MM.1S (cell line): Measurements from ENCODE around the gene CYP19A1.

Experiments
- DNase-seq: peaks from one replicate; pipeline ENCODE4 v3.0.0-alpha.2; 2015
- H2AFZ ChIP-seq: fragments of 300-600 bp; sonication (generic); 2 replicates; pipeline ENCODE4 v1.6.0; 2016; ENCODE audit warnings: antibody characterized with exemption, low read length
- H3F3A ChIP-seq: fragments of 300-600 bp; sonication (generic); 2 replicates; pipeline ENCODE4 v1.6.1; 2016; ENCODE audit warnings: mild to moderate bottlenecking, antibody characterized with exemption, low read length, moderate library complexity, mixed read lengths; ENCODE audit not compliant: insufficient read depth
- H3K27ac ChIP-seq: fragments of 300-600 bp; sonication (generic); 2 replicates; pipeline ENCODE4 v1.5.1; 2016; ENCODE audit warnings: mild to moderate bottlenecking, low read length
- H3K27me3 ChIP-seq: fragments of 300-600 bp; sonication (generic); replicated peaks from 2 replicates; pipeline ENCODE4 v1.6.0; 2016; ENCODE audit warnings: low read length; ENCODE audit not compliant: insufficient read depth
- H3K36me3 ChIP-seq: fragments of 300-600 bp; sonication (generic); replicated peaks from 2 replicates; pipeline ENCODE4 v1.6.1; 2016; ENCODE audit warnings: mild to moderate bottlenecking, low read length, mixed read lengths; ENCODE audit not compliant: insufficient read depth
- H3K4me1 ChIP-seq: fragments of 300-600 bp; sonication (generic); 2 replicates; pipeline ENCODE4 v1.6.1; 2016; ENCODE audit warnings: low read length, mixed read lengths
- H3K4me2 ChIP-seq: fragments of 300-600 bp; sonication (generic); 2 replicates; pipeline ENCODE4 v1.6.0; 2016; ENCODE audit warnings: low read depth, low read length
- H3K4me3 ChIP-seq: fragments of 300-600 bp; sonication (generic); 2 replicates; pipeline ENCODE4 v1.5.1; 2016; ENCODE audit warnings: low read length, mixed read lengths
- H3K79me2 ChIP-seq: fragments of 300-600 bp; sonication (generic); 2 replicates; pipeline ENCODE4 v1.6.1; 2016; ENCODE audit warnings: mixed run types, low read length, mixed read lengths
- H3K9ac ChIP-seq: fragments of 300-600 bp; sonication (generic); 2 replicates; pipeline ENCODE4 v1.6.1; 2016; ENCODE audit warnings: low read length, mixed read lengths
- H3K9me2 ChIP-seq: fragments of 300-600 bp; sonication (generic); replicated peaks from 2 replicates; pipeline ENCODE4 v1.6.1; 2016; ENCODE audit warnings: mild to moderate bottlenecking, low read length, mixed read lengths; ENCODE audit not compliant: insufficient read depth
- H3K9me3 ChIP-seq: fragments of 300-600 bp; sonication (generic); replicated peaks from 2 replicates; pipeline ENCODE4 v1.6.1; 2016; ENCODE audit warnings: mild to moderate bottlenecking, low read length, mixed read lengths; ENCODE audit not compliant: insufficient read depth
- H4K20me1 ChIP-seq: fragments of 300-600 bp; sonication (generic); 2 replicates; pipeline ENCODE4 v1.6.1; 2016; ENCODE audit warnings: mild to moderate bottlenecking, low read length, moderate library complexity, mixed read lengths; ENCODE audit not compliant: insufficient read depth
- CTCF ChIP-seq: fragments of 300-600 bp; sonication (generic); IDR thresholded peaks from 2 replicates; pipeline ENCODE4 v1.5.1; 2016; ENCODE audit warnings: antibody characterized with exemption, low read length, mixed read lengths
- EZH2 ChIP-seq: fragments of 300-600 bp; sonication (generic); optimal IDR thresholded peaks from 2 replicates; pipeline ENCODE3; 2017; ENCODE audit warnings: low read depth, mild to moderate bottlenecking, antibody characterized with exemption, low read length, mixed read lengths
- EZH2phosphoT487 ChIP-seq: fragments of 300-600 bp; sonication (generic); IDR thresholded peaks from 2 replicates; pipeline ENCODE4 v1.6.1; 2018; ENCODE audit warnings: antibody characterized with exemption, low read length

Gene CYP19A1

GRCh38 chr15:51355096-51355495, 16.7 kb upstream of the CYP19A1 start:
- peaks cover 3% of the 10 kb centered on the region; the same call in 1 of the 2 replicates for H3K4me1 ChIP-seq
- H3K27ac ChIP-seq: no peak overlapping the region
- H3F3A ChIP-seq: no peaks in the 10 kb centered on the region
- DNase-seq: no peak
- H3K27me3 ChIP-seq: peaks cover 16% of the 10 kb centered on the region
- H2AFZ ChIP-seq: no peak overlapping the region
- H3K4me2 ChIP-seq: no peak overlapping the region
- H3K36me3 ChIP-seq: no peaks in the 10 kb centered on the region
- TF ChIP-seq CTCF (no peak), EZH2 (no peak), EZH2phosphoT487 (no peak)
- H3K4me3 ChIP-seq: no peak overlapping the region
- H3K79me2 ChIP-seq: no peaks in the 10 kb centered on the region
- H3K9me3 ChIP-seq: no peaks in the 10 kb centered on the region
- H4K20me1 ChIP-seq: no peaks in the 10 kb centered on the region
- no peak overlapping the region for H3K9ac ChIP-seq
- no peaks in the 10 kb centered on the region for H3K9me2 ChIP-seq

- Histone ChIP-seq H3K4me1 (peaks cover 12% of the 10 kb centered on the region), H3K27ac (no peak overlapping the region), H3K4me2 (no peak overlapping the region), H2AFZ (no peak overlapping the region), H3K36me3 (no peaks in the 10 kb centered on the region), H3K9ac (no peak overlapping the region), H3F3A (peaks cover 5% of the 10 kb centered on the region), H3K4me3 (no peak overlapping the region), H3K9me3 (no peaks in the 10 kb centered on the region), H3K9me2 (no peaks in the 10 kb centered on the region), H4K20me1 (no peaks in the 10 kb centered on the region), H3K79me2 (no peaks in the 10 kb centered on the region), H3K27me3 (peaks cover 17% of the 10 kb centered on the region)
- TF ChIP-seq CTCF: no peak
- no peak for TF ChIP-seq EZH2phosphoT487
- TF ChIP-seq EZH2: no peak
- DNase-seq: no peak
Measured at GRCh38 chr15:51353976-51354375, 15.6 kb upstream of the CYP19A1 start.

GRCh38 chr15:51350723-51351122, 12.3 kb upstream of the CYP19A1 start:
- no peaks in the 10 kb centered on the region for H4K20me1 ChIP-seq
- TF ChIP-seq EZH2 (no peak), EZH2phosphoT487 (no peak), CTCF (no peak)
- peaks cover 12% of the 10 kb centered on the region for H3F3A ChIP-seq
- H3K4me2 ChIP-seq: no peak overlapping the region
- H3K27ac ChIP-seq: no peak overlapping the region
- no peak overlapping the region for H3K9ac ChIP-seq
- no peak overlapping the region for H3K4me3 ChIP-seq
- H3K36me3 ChIP-seq: no peaks in the 10 kb centered on the region
- H3K79me2 ChIP-seq: no peaks in the 10 kb centered on the region
- H3K9me2 ChIP-seq: no peaks in the 10 kb centered on the region
- H3K27me3 ChIP-seq: peaks cover 23% of the 10 kb centered on the region
- DNase-seq: no peak
- no peak overlapping the region for H2AFZ ChIP-seq
- no peaks in the 10 kb centered on the region for H3K9me3 ChIP-seq
- H3K4me1 ChIP-seq: peaks cover 24% of the 10 kb centered on the region
